ENCODE data around the gene SLC22A4.
A peak's percentile ranks its signal among the peaks of the same experiment; 100 is the strongest.

SLC22A4 gene

GRCh38 chr5:132263548-132264261 is 30.5 kb upstream of the SLC22A4 start:
- TF ChIP-seq RAD21 (IDR thresholded peaks at IDR 0.05; ENCODE audit: low read depth) = no peak
- TF ChIP-seq YY1 (IDR thresholded peaks at IDR 0.05; ENCODE audit: low read depth) = no peak
- TF ChIP-seq ZBTB7A (IDR thresholded peaks at IDR 0.05; ENCODE audit: low read depth) = no peak

DNA sequence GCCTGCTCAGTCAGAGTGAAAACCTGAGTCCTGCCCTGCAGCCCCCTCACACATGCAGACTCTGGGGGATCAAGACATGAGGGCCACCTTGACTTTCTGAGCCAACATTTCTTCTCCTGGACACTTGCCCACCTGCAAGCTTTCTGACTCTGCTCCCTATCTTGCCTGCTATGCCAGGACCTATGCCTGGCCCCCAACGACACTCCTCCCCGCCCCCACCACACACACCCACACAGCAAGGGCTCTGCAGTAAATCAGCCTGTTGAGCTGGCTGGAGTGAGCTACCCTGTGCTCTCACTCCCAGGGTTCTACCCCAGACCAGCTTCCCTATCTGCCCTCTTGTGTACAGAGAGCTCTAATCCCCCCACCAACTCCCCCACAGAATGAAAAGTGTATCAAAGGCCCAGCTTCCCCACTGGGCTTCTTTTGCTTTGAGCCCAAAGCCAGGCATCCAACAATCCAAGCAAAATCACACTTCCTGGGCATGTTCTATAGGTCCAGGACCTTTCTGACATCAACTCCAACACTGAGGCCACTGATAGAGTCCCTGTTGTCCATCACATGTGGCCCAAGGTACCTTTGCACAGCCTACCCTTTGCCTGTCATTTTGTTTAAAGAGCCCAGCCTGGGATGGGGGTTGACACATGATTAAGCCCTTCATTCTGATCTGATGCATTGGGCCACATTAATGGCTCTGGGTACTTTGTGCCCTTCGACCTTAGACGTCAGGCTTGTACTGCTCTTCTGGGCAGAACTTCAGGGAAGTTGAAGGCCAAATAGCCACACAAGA is 29.5 kb upstream of the SLC22A4 start:
- 0 out of 2 replicates have a peak, but pooled peaks have one; percentile 19 for TF ChIP-seq EGR1 (IDR thresholded peaks at IDR 0.05)
- TF ChIP-seq TEAD4 (IDR thresholded peaks at IDR 0.05) = no peak
- 0 out of 2 replicates have a peak, but pooled peaks have one; percentile 10 for TF ChIP-seq ZBTB7A (IDR thresholded peaks at IDR 0.05; ENCODE audit: low read depth)

GRCh38 chr5:132265336-132266030 is 28.7 kb upstream of the SLC22A4 start:
- TF ChIP-seq CREB1 (IDR thresholded peaks at IDR 0.05; ENCODE audit: low read depth) = no peak
- TF ChIP-seq EP300 (IDR thresholded peaks at IDR 0.05; ENCODE audit: borderline replicate concordance) = no peak
- TF ChIP-seq TCF12 (IDR thresholded peaks at IDR 0.05; ENCODE audit: low read depth) = no peak
- no peak for TF ChIP-seq EGR1 (IDR thresholded peaks at IDR 0.05)

GRCh38 chr5:132266031-132266835 is 28.0 kb upstream of the SLC22A4 start:
- TF ChIP-seq TAF1 (IDR thresholded peaks at IDR 0.05; ENCODE audit: low read depth) (no peak), EGR1 (IDR thresholded peaks at IDR 0.05) (no peak), RAD21 (IDR thresholded peaks at IDR 0.05; ENCODE audit: low read depth) (no peak), CEBPB (IDR thresholded peaks at IDR 0.05) (no peak), EP300 (IDR thresholded peaks at IDR 0.05; ENCODE audit: borderline replicate concordance) (no peak)

- TF ChIP-seq FOXM1 (IDR thresholded peaks at IDR 0.05; ENCODE audit: borderline replicate concordance, low read depth) (no peak), EGR1 (IDR thresholded peaks at IDR 0.05) (no peak), TEAD4 (IDR thresholded peaks at IDR 0.05) (no peak), ZBTB7A (IDR thresholded peaks at IDR 0.05; ENCODE audit: low read depth) (no peak), TCF12 (IDR thresholded peaks at IDR 0.05; ENCODE audit: low read depth) (no peak), NFIC (IDR thresholded peaks at IDR 0.05) (no peak), RAD21 (IDR thresholded peaks at IDR 0.05; ENCODE audit: low read depth) (no peak), REST (IDR thresholded peaks at IDR 0.05; ENCODE audit: low read depth) (no peak), CREB1 (IDR thresholded peaks at IDR 0.05; ENCODE audit: low read depth) (no peak), CEBPB (IDR thresholded peaks at IDR 0.05) (no peak), USF1 (IDR thresholded peaks at IDR 0.05) (no peak), EP300 (IDR thresholded peaks at IDR 0.05; ENCODE audit: borderline replicate concordance) (no peak), YY1 (IDR thresholded peaks at IDR 0.05; ENCODE audit: low read depth) (no peak)
- TF ChIP-seq, protein P1, sequence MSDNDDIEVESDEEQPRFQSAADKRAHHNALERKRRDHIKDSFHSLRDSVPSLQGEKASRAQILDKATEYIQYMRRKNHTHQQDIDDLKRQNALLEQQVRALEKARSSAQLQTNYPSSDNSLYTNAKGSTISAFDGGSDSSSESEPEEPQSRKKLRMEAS (IDR thresholded peaks at IDR 0.05) = no peak
These were observed 27.4 kb upstream of the SLC22A4 start for GRCh38 chr5:132266836-132267160.

DNA sequence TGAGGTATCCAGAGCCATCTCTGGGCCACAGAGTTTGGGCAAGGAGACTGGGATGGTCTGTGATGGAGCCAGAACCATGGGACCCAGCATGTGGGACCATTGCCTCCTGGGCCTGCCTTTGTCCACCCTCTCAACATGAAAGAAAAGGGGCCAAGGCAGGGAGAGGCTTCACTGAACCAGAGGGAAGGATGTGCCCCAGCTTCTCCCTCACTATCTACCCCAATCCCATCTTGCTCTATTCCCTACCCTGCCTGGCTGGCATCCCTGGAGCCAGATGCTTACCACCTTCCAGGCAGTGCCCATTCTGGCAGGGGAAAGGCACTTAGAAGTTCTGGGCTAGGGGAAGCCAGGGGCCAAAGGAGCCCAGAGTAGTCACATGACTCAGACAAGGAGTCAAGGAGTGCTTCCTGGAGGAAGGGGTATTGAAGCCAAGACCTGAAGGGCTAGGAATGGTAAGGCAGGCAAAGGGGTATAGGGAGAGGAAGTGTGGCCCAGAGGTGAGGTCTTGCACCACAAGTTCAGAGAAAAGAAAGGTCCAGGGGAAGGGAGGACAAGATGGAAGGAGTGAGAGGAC is 26.9 kb upstream of the SLC22A4 start:
- TF ChIP-seq CEBPB (IDR thresholded peaks at IDR 0.05) (no peak), REST (IDR thresholded peaks at IDR 0.05; ENCODE audit: low read depth) (no peak), TCF12 (IDR thresholded peaks at IDR 0.05; ENCODE audit: low read depth) (no peak), CREB1 (IDR thresholded peaks at IDR 0.05; ENCODE audit: low read depth) (no peak), RAD21 (IDR thresholded peaks at IDR 0.05; ENCODE audit: low read depth) (no peak), TEAD4 (IDR thresholded peaks at IDR 0.05) (no peak), TAF1 (IDR thresholded peaks at IDR 0.05; ENCODE audit: low read depth) (no peak), USF1 (IDR thresholded peaks at IDR 0.05) (no peak; the same call in 1 of the 2 replicates), ZBTB7A (IDR thresholded peaks at IDR 0.05; ENCODE audit: low read depth) (no peak), YY1 (IDR thresholded peaks at IDR 0.05; ENCODE audit: low read depth) (no peak), NFIC (IDR thresholded peaks at IDR 0.05) (no peak), EP300 (IDR thresholded peaks at IDR 0.05; ENCODE audit: borderline replicate concordance) (no peak), EGR1 (IDR thresholded peaks at IDR 0.05) (no peak), FOXM1 (IDR thresholded peaks at IDR 0.05; ENCODE audit: borderline replicate concordance, low read depth) (no peak)
- TF ChIP-seq, protein P1 (IDR thresholded peaks at IDR 0.05) = no peak

All from Ishikawa (cell line).